Subcutaneous abdominal adipose tissue (tissue), 5 donors: ENCODE measurements around the gene SATB2.

Experiments used
- H3K27ac ChIP-seq: one replicate; pipeline ENCODE4 v1.7.0; 2013; ENCODE audit warnings: low read depth, mild to moderate bottlenecking, inconsistent platforms, low read length, moderate library complexity
- H3K27me3 ChIP-seq, 5 donors: one replicate each; pipeline ENCODE4 v1.7.0; 2013; ENCODE audit warnings: low read length in 5 of 5, inconsistent platforms in 1 of 5; ENCODE audit not compliant: control insufficient read depth in 5 of 5, insufficient read depth in 4 of 5
- H3K36me3 ChIP-seq, 5 donors: one replicate each; pipeline ENCODE4 v1.7.0; 2013; ENCODE audit warnings: low read length in 5 of 5; ENCODE audit not compliant: control insufficient read depth in 5 of 5, insufficient read depth in 5 of 5
- H3K4me1 ChIP-seq, 5 donors: one replicate each; pipeline ENCODE4 v1.7.0; 2013; ENCODE audit warnings: low read length in 5 of 5, mild to moderate bottlenecking in 3 of 5, moderate library complexity in 1 of 5; ENCODE audit not compliant: control insufficient read depth in 5 of 5, insufficient read depth in 5 of 5
- H3K4me3 ChIP-seq, 5 donors: one replicate each; pipeline ENCODE4 v1.7.0; 2013; ENCODE audit warnings: low read length in 5 of 5, low read depth in 1 of 5
- H3K9ac ChIP-seq, 5 donors: one replicate each; pipeline ENCODE4 v1.7.0; 2013; ENCODE audit warnings: low read length in 5 of 5, mild to moderate bottlenecking in 4 of 5, moderate library complexity in 3 of 5
- H3K9me3 ChIP-seq, 5 donors: one replicate each; pipeline ENCODE4 v1.7.0; 2013; ENCODE audit warnings: low read length in 5 of 5; ENCODE audit not compliant: control insufficient read depth in 5 of 5
- donor health status: healthy.
- donor health status: healthy.
- donor health status: healthy.
- donor health status: healthy.
- donor health status: healthy.

SATB2 gene

GRCh38 chr2:199230091-199230490 lies 227.6 kb downstream of the SATB2 start:
- Histone ChIP-seq H3K27ac (no peak overlapping the region), H3K36me3 (no peaks in the 10 kb centered on the region), H3K4me3 (no peak overlapping the region), H3K9ac (no peak overlapping the region), H3K27me3 (no peaks in the 10 kb centered on the region), H3K9me3 (peaks cover 0 to 24% (median 12%) of the 10 kb centered on the region in 5 donors), H3K4me1 (no peaks in the 10 kb centered on the region)

GRCh38 chr2:199228887-199229819 lies 228.6 kb downstream of the SATB2 start:
- H3K4me3 ChIP-seq: no peak overlapping the region
- no peaks in the 10 kb centered on the region for H3K4me1 ChIP-seq
- peaks cover 0 to 24% (median 12%) of the 10 kb centered on the region in 5 donors for H3K9me3 ChIP-seq
- H3K27ac ChIP-seq: no peak overlapping the region
- no peaks in the 10 kb centered on the region for H3K36me3 ChIP-seq
- H3K27me3 ChIP-seq: no peaks in the 10 kb centered on the region
- no peak overlapping the region for H3K9ac ChIP-seq

GRCh38 chr2:199223791-199224190 lies 233.9 kb downstream of the SATB2 start:
- Histone ChIP-seq H3K4me3 (no peak overlapping the region), H3K27me3 (no peaks in the 10 kb centered on the region), H3K27ac (no peak overlapping the region), H3K9ac (no peak overlapping the region), H3K36me3 (no peaks in the 10 kb centered on the region), H3K4me1 (no peaks in the 10 kb centered on the region), H3K9me3 (peaks cover 0 to 12% (median 6%) of the 10 kb centered on the region in 5 donors)

- Histone ChIP-seq H3K27me3 (no peaks in the 10 kb centered on the region), H3K9me3 (peaks cover 0 to 9% (median 4%) of the 10 kb centered on the region in 5 donors), H3K4me3 (no peak overlapping the region), H3K9ac (no peak overlapping the region), H3K36me3 (no peaks in the 10 kb centered on the region), H3K4me1 (no peaks in the 10 kb centered on the region), H3K27ac (no peak overlapping the region)
These were observed 236.8 kb downstream of the SATB2 start for GRCh38 chr2:199220920-199221319.

GRCh38 chr2:199219551-199219950 lies 238.2 kb downstream of the SATB2 start:
- H3K27me3 ChIP-seq: no peaks in the 10 kb centered on the region

More at GRCh38 chr2:199219551-199219950, 238.2 kb downstream of the SATB2 start:
- Histone ChIP-seq H3K9ac (no peak overlapping the region), H3K4me3 (no peak overlapping the region), H3K36me3 (no peaks in the 10 kb centered on the region), H3K27ac (no peak overlapping the region), H3K9me3 (peaks cover 0 to 5% (median 0%) of the 10 kb centered on the region in 5 donors), H3K4me1 (no peaks in the 10 kb centered on the region)
